NCI-H1436 treated with DMSO at 0.1 percent for 48 hours (cell line): Measurements from ENCODE around the gene SERTM1.

ENCODE experiments used
- DNase-seq: peaks from one replicate; lab custom pipeline; 2025; lab: John Stamatoyannopoulos, UW

The SERTM1 gene

GRCh38 chr13:36673838-36674326 lies at the start of gene SERTM1:
Gene SERTM1 (plus strand): TSS chr13:36674020. CDS start chr13:36695079, 21,059 bp downstream.
- DNase-seq = no peak

GRCh38 chr13:36628377-36629056 lies 45.3 kb upstream of the SERTM1 start:
- DNase-seq = no peak

- no peak for DNase-seq
Measured at GRCh38 chr13:36629057-36629385, 44.8 kb upstream of the SERTM1 start.

DNA sequence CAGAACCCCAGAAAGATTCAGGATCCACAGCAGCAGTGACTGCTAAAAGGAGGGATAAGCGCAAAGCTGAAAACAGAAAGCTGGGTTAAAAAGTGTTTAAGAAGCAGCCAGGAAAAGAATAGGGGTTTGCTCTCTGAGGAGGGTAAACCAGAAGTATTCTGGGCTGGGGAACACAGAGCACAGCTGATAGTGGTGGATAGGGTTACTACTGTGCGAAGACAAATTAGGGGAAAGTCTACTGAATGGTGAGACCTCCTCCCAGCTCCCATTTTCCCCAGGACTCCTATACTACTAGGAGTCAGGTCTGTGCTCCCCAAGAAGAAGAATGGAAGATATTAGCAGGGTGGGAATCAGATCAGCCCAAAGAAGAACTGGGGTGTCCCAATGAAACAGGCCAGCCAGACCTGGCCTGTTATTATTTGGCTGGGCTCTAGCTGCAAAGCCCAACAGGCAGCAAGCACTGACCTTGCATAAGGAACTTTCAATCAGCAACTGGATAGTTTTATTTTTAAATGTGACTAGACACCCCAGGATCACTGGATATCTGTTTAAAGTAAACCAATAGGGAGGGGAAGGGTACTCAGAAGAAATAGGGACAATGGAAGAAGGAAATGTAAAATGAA lies 43.5 kb upstream of the SERTM1 start:
- no peak for DNase-seq

DNA sequence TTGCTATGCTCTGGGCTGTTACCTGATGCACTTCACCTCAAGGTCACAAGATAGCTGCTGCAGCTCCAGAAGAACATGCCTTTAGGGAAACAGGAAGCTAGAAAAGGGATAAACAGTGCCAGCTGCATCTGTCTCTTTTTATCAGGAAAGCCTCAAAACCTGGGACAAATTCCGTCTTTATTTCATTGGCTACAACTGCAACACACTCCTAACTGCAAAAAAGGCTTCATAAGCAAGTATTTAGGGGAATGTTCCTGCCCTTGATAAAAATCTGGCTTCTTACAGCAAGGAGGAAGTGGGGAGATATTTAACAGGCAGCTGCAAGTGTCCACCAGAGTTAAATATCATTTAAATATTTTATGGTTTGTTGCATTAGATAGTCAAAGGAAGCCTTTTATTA lies 34.2 kb upstream of the SERTM1 start:
- no peak for DNase-seq

DNA sequence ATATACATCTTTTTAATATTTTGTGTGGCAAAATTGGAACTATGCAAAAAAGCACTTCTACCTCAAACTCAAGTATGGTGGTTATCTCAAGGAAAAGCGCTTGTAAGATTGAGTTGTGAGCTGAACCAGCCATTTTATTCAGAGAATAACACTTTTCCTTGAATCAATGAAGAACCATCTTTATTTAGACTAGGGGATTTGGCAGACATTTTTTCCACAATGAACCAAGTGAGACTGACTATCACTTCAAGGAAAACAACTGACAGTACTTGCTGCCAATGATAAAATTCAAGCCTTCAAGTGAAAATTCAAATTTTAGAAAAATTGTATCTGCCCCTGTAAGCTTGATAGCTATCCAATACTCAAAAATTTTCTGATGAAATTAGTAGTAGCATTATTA lies 23.2 kb upstream of the SERTM1 start:
- DNase-seq = no peak

GRCh38 chr13:36665630-36666029 lies 8.2 kb upstream of the SERTM1 start:
- no peak for DNase-seq

DNA sequence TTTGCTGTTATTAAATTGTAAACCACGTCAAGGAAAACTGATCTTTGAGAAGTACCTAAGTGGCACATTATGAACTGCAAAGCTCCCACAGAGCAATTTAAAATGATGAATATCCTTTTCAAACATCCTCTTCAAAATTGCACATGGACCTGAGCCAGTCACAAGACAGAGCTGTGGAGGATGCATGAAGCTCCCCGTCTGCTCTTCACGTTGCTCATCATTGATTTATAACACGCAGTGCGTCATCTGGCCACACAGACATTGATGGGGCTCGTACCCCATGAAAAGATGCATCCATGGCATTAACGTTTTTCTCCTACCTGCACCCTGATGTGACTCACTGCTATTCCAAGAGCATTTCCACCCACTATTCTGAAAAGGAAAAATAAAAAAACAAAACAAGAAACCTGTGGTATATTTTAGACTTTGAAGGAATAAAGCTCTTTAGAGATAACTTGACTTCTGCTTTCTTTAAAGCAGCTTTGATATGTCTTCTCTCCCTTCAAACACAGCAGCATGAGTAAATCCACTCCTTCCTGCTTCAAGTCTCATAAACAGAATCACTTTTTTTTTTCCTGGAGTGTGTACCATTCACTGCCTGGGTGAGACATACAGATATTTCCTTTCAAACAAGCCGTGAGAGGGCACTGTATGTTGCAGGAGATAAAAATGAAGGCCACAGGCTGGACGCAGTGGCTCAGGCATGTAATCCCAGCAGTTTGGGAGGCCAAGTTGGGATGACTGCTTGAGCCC lies 7.2 kb upstream of the SERTM1 start:
- no peak for DNase-seq

DNA sequence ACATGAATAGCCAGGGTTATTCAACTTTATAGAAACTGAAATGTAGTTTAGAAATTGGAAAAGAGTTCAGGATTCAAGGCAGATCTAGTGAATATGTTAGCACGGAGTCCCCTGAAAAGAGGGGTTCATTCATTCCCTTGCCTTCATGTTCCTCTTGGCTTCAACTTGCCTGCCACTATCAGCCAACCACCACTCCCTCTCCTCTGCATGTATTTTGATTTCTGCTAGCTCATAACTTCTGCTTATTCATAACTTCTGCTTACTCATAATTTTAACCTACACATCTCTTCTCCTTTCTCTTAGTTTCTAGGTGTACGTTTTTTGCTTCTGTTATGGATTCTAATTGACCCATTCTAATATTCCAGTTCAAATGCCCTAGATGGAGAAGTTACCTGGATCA lies 5.5 kb upstream of the SERTM1 start:
- DNase-seq = no peak

- no peak for DNase-seq
Measured at GRCh38 chr13:36673352-36673751, 468 bp upstream of the SERTM1 start.

GRCh38 chr13:36674337-36675212 lies 755 bp downstream of the SERTM1 start:
- no peak for DNase-seq

DNA sequence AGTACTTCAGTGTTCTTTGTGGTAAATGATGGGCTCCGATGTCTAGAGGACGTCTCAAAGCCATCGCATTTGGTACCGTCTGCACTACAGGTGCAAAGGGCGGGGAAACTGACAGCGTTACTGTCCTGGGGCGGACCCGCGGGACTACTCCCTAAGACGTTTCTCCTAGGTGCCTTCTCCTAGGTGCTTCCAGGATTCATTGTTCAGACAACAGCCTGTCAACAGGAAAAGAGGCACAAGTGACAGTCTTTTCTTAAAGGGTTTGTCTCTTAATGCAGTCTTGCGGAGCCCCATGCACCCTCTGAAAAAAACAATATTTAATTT lies 1.4 kb downstream of the SERTM1 start:
- no peak for DNase-seq

DNA sequence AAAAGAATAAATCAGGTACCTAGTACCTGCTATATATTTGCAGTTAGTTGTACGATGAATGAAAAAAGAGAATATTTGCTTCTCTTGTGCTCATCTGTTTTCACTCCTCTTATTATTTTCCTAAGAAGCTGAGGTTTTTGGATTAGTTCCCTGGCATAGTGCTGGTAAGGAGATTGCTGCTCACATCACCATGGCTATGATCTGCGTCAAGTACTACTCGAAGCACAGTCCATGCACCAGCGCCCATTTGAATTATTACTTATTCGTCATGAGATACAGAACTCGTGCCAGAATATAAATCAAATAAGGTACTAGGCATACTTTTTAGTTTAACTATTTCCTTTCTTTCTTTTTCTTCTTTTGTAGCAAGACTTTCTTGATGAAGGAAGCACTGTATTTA lies 7.1 kb downstream of the SERTM1 start:
- no peak for DNase-seq

DNA sequence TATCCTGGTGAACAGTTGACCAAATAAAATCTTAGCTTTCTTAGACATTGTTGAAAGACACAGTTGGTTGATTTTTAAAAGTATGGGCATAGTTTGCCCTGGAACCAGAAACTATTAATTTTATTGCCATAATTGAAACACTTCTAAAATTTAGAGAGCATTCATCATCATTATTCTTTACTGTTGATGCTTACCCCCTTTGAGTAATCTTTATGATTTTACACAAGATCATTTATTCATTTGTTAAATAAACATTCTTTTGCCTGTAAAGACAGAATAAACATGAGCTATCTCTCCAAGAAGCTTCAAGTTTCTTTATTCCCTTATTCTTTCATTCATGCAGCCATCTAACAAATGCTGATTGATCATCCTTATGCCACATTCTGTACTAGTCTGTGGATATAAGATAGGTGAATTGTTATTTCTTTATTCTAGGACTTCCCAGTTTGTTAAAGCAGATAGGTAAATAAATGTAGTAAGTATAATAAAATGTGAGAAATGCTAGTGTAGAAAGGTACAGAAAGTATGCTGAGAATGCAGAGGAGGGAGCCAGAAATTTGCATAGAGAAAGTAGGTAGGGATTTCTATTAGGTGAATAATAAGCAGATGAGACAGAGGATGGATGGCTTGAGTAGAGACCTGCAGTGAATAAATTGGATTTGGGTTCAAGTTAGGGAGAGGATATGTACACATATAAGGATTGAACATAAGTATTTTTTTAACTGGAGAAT lies 8.2 kb downstream of the SERTM1 start:
- DNase-seq = no peak

DNA sequence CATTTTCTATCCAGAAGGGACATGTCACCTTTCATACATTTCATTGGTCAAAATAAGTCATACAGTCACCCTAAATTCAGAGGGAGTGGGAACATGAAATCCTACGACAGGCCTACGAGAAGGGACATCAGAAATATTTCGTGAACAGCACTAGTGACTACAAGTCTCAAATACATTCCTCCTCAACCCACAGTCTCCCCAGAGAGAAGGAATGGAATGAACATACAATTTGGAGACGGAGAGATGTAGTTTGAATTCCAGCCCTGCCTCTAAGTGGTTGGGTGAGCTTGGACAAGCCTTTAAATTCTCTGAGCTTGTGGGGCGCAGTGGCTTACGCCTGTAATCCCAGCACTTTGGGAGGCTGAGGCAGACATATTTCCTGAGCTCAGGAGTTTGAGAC lies 9.9 kb downstream of the SERTM1 start:
- no peak for DNase-seq

GRCh38 chr13:36685927-36686326 lies 12.1 kb downstream of the SERTM1 start:
- no peak for DNase-seq

- no peak for DNase-seq
Measured at GRCh38 chr13:36696410-36697010, 22.7 kb downstream of the SERTM1 start.

DNA sequence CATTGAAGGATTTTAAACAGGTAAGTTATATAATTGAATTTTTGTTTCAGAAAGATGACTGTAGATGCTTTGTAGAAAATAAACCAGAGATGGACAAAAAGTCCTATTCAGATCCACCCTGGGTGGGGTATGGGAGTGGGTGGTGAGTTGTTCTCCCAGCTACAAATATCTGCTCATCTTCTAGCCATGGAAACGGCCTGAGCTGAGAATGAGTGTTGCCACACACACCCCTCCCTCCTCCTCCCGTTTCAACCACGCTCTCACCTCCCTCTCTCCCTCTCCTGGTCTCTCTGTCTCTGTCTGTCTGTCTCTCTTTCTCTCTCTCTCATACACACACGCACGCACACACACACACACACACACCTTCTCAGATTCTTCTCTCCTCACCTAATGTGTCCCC lies 26.4 kb downstream of the SERTM1 start:
- DNase-seq = no peak

DNA sequence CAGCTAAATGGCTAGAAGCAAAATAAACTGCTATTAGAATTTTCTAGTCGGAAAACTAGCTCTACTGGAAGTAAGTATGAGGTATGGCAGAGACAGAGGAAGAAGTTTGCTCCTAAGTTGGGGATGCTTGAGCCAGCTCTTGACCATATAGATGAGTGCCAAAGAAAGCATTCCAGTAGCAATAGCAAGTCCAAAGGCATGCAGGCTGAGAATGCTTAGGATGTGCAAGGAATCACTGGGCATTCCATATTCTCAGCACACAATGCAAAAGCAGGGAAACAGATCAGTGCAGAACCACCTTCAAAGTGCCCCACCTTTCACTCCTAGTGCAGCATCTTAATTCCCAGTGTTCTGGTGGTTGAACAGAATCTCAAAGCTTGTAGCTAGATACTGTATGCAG lies 32.9 kb downstream of the SERTM1 start:
- no peak for DNase-seq

DNA sequence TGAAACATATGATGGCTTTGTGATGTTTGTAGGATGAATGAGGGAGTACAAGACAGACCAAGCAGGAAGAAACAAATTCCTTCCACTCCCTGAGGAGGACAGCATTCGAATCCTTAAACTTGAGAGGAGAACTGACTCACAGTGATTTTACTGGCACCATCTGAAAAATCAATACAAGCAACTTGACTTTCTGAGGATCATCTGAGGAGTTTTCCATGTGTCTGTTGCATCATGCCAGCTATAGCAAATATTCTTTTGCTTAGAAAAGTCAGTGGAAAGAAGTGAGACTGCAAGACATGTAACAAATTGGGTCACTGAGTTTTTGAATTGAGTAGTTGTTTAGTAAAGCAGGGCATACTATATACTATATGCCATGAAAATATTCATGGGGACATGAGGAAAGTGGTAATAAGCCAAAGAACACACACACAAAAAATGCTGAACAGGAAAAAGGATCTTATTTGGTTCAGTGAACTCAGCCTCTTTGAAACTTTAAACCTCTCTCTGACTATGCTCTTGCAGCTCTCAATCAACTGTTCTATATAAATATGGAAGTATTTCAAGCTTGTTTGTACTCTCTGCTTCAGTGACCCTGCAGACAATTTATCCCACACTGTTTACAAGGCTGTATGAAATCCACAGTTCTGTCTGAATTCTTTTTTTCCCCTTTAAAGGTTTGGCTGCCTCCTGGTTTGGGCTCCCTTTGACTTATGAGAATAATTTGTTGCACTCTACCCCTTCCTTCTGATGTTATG lies 35.5 kb downstream of the SERTM1 start:
- DNase-seq = no peak

DNA sequence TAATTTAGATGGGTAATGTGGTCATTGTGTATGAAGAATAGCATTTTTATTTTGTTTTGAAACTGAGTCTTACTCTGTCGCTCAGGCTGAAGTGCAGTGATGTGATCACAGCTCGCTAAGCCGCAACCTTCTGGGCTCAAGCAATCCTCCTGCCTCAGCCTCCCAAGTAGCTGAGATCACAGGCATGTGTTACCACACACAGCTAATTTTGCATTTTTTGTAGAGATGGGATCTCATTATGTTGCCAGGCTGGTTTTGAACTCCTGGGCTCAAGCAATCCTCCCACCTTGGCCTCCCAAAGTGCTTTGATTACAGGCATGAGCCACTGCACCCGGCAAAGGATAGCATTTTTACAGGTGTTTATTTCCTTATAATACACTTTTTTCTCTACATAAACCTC lies 36.6 kb downstream of the SERTM1 start:
- DNase-seq = no peak
